ENCODE data around the gene AADACL2.
"Not testable (repeated sequence)": the region's sequence is repeated elsewhere in the genome, so short reads cannot be mapped to it uniquely, and the experiment has no call there.

Gene AADACL2

DNA sequence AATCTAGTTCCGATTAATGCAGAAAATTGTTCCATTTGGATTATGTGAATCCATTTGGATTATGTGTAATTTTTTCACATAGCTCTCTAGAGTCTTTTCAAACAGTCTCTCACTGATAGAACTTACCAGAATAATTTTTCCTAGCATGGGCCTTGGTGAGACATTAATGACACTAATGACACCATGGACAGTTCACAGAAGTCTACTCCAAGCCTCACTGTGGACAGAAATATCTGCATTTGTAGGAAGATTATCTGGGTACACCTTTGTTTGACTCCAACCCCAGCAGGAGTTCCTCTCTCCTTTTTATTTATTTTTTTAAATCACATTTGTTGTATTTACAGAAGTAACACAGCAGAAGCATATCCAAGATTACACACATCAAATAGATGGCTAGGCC is 27.9 kb downstream of the AADACL2 start:
- TF ChIP-seq, protein P1, sequence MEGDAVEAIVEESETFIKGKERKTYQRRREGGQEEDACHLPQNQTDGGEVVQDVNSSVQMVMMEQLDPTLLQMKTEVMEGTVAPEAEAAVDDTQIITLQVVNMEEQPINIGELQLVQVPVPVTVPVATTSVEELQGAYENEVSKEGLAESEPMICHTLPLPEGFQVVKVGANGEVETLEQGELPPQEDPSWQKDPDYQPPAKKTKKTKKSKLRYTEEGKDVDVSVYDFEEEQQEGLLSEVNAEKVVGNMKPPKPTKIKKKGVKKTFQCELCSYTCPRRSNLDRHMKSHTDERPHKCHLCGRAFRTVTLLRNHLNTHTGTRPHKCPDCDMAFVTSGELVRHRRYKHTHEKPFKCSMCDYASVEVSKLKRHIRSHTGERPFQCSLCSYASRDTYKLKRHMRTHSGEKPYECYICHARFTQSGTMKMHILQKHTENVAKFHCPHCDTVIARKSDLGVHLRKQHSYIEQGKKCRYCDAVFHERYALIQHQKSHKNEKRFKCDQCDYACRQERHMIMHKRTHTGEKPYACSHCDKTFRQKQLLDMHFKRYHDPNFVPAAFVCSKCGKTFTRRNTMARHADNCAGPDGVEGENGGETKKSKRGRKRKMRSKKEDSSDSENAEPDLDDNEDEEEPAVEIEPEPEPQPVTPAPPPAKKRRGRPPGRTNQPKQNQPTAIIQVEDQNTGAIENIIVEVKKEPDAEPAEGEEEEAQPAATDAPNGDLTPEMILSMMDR (IDR thresholded peaks at IDR 0.05; ENCODE audit: low read depth, low read length) = no peak
- H3K4me3 ChIP-seq (ENCODE audit: low read depth, low read length) = no peak overlapping the region

DNA sequence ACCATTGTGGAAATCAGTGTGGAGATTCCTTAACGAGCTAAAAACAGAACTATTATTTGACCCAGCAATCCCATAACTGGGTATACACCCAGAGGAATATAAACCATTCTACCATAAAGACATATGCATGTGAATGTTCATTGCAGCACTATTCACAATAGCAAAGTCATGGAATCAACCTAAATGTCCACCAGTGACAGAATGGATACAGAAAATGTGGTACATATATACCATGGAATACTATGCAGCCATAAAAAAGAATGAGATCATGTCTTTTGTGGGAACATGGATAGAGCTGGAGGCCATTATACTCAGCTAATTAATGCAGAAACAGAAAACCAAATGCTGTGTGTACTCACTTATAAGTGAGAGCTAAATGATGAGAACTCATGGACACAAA is 31.0 kb downstream of the AADACL2 start:
- H3K4me3 ChIP-seq (ENCODE audit: low read depth, low read length) = not testable (repeated sequence)

DNA sequence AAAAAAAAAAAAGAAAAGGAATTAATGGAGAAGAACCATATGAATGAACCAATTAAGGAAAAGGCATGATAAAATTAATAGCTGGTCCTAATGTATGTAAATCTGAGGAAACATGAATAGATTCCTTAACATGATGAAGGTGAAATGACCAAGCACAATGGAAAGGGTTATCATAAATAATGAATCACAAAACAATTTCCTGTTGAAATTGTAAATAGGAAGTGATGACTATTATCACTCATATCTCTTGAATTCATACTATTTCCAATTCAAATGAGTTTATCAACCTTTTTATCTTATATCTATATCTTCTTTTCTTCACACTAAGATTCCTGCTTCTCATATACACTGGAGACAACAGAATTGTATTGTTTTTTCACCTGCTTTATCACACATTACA is 32.0 kb downstream of the AADACL2 start:
- H3K4me3 ChIP-seq (ENCODE audit: low read depth, low read length) = no peak overlapping the region

DNA sequence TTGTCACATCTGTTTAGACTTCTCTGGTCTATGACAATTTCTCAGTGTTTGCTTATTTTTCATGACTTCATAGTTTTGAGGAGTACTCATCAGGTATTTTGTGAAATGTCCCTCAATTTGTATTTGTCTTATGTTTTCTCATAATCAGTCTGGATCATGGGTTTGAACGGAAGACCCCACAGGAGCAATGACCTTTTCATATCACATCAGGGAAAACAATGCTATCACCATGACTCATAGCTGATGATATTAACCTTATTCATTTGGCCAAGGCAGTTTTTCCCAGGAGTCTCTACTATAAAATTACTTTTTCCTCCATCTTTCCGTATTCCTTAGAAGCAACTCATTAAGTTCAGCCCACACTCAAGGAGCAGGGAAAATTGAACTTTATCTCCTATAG is 32.7 kb downstream of the AADACL2 start:
- H3K4me3 ChIP-seq (ENCODE audit: low read depth, low read length) = no peak overlapping the region
- TF ChIP-seq, protein P1 (IDR thresholded peaks at IDR 0.05; ENCODE audit: low read depth, low read length) = no peak

More for the DNA sequence above, 32.0 kb downstream of the AADACL2 start:
- TF ChIP-seq, protein P1 (IDR thresholded peaks at IDR 0.05; ENCODE audit: low read depth, low read length) = no peak

DNA sequence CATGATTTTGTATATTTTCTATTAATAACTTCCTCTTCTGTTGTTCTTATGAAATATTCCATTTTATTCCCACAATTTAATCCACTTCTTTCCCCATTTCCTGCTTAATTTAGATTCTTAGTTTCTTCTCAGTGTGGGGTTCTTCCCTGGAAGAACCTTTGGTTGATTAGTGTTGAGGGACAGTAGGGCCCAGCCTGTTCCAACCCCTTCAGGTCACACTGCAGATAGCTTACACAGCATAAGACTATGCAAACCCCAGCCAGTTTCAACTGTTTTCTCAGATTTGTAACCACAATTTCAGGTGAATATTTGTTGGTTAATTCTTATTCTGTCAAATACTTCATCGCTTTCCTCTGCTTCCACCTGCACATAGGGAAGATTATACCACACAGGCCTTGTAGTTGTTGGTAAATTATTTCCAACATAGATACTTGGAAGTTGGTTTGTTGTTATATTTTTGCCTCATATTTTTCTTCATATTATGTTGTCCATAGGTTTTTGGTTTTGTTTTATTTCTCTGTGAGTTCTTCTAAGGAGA is 34.7 kb downstream of the AADACL2 start:
- TF ChIP-seq, protein P1 (IDR thresholded peaks at IDR 0.05; ENCODE audit: low read depth, low read length) = no peak
- H3K4me3 ChIP-seq (ENCODE audit: low read depth, low read length) = no peak overlapping the region

DNA sequence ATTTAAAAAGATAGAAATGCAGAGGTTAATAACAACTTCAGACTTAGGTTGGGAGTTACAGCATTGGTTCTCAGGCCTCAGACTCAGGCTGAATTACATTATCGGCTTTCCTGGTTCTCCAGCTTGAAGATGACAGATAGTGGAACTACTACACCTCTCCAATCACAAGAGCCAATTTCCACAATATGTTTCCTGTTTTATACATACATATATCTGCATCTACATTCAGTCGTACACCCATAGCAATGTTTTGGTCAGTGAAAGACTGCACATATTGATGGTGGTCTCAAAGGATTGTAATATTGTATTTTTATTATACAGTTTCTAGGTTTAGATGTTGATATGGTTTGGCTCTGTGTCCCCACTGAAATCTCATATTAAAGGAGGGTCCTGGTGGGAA is 35.4 kb downstream of the AADACL2 start:
- TF ChIP-seq, protein P1 (IDR thresholded peaks at IDR 0.05; ENCODE audit: low read depth, low read length) = no peak
- no peak overlapping the region for H3K4me3 ChIP-seq (ENCODE audit: low read depth, low read length)

DNA sequence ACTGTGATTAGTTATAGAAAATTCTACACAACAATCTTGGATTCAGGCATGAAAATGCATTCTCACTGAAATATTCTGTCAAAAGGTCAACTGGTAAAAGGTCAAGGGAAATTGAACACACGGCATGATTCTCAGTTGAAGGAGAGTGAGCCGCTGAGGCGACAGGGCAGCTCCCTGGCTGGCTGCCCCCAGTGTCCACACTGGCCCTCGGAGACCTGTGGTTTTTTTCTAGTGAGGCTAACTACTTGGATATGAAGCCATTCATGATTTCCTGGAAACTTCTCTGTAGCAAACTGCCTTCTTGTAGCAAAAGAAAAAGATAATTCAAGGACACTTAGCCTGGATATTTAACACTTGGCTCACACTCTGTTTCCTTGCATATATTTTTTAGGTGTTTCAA is 37.2 kb downstream of the AADACL2 start:
- TF ChIP-seq, protein P1 (IDR thresholded peaks at IDR 0.05; ENCODE audit: low read depth, low read length) = no peak
- no peak overlapping the region for H3K4me3 ChIP-seq (ENCODE audit: low read depth, low read length)

DNA sequence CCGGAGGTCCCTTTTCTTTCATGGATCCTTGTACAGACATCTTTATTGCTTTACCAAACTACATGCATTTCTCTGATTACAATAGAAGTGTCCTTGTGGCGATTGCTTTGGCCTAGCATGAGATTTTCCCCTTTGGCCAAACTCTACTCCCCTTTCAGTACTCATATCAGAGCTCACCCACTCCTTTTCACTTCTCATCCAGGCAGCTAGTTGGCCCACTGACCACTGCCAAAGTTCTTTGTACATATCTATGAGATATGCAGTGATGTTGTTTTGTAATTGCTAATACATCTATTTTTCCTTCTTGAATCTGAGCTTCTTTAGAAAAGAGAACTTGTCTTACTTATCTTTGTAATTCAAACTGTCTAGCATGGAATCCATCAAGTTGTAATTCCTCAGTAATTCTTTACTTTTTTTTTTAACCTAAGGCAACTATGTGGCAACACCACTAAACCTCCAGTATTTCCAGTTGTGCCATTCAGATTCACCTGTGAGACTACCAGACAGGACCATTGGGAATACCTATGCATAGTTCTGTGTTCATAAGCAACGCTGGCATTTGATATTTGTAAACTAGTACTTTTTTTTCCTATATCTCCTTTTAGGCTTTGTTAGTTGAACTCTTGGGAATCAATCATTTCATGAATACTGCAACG is 39.2 kb downstream of the AADACL2 start:
- TF ChIP-seq, protein P1 (IDR thresholded peaks at IDR 0.05; ENCODE audit: low read depth, low read length) = no peak
- H3K4me3 ChIP-seq (ENCODE audit: low read depth, low read length) = no peak overlapping the region

Measured in WI38 (cell line).